Hepatocyte (in vitro differentiated cells): ENCODE results near the gene PLA2G4A.

Source experiments
- EZH2 ChIP-seq: fragments of 200-600 bp; sonication (generic); IDR thresholded peaks from 2 replicates; pipeline ENCODE4 v1.6.1; 2016; ENCODE audit warnings: antibody characterized with exemption, mild to moderate bottlenecking, borderline replicate concordance
- EZH2phosphoT487 ChIP-seq: fragments of 200-600 bp; sonication (generic); IDR thresholded peaks from one replicate; pipeline ENCODE4 v1.6.1; 2018; ENCODE audit warnings: antibody characterized with exemption, mild to moderate bottlenecking, low read depth, moderate library complexity; ENCODE audit not compliant: unreplicated experiment, severe bottlenecking
- TF ChIP-seq, protein P1 (sequence below): fragments of 200-600 bp; sonication (generic); IDR thresholded peaks from 2 replicates; pipeline ENCODE4 v1.5.1; 2016; ENCODE audit warnings: antibody characterized with exemption, mild to moderate bottlenecking; ENCODE audit not compliant: poor library complexity

DNA sequence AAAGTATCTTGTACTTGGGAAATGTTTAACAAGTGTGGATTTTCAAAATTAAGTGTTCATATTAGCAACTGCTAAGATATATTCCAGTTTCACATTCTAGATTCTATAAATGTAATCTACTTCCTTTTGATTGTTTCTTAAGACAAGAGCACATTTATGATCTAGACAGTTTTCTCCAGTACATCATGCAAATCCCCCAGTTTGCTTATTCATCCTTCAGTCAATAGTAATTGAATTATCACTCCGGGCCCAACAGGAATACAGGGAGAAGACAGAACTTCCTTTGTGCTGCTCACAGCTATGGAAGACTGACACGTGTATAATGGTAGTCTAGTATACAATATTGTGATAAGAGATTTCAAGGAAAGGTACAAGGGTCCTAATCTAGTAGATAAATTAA lies 14.5 kb downstream of the PLA2G4A start:
- TF ChIP-seq, protein P1, sequence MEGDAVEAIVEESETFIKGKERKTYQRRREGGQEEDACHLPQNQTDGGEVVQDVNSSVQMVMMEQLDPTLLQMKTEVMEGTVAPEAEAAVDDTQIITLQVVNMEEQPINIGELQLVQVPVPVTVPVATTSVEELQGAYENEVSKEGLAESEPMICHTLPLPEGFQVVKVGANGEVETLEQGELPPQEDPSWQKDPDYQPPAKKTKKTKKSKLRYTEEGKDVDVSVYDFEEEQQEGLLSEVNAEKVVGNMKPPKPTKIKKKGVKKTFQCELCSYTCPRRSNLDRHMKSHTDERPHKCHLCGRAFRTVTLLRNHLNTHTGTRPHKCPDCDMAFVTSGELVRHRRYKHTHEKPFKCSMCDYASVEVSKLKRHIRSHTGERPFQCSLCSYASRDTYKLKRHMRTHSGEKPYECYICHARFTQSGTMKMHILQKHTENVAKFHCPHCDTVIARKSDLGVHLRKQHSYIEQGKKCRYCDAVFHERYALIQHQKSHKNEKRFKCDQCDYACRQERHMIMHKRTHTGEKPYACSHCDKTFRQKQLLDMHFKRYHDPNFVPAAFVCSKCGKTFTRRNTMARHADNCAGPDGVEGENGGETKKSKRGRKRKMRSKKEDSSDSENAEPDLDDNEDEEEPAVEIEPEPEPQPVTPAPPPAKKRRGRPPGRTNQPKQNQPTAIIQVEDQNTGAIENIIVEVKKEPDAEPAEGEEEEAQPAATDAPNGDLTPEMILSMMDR: no peak
- no peak for TF ChIP-seq EZH2
- no peak for TF ChIP-seq EZH2phosphoT487
